Right lobe of liver (tissue), 4 donors: ENCODE data around the gene HACE1.

Experiments used
- CTCF ChIP-seq, 4 donors: fragments of 200-600 bp in 3 of 4; fragments of 450-650 bp in 1 of 4; IDR thresholded peaks; one replicate each; pipeline versions ENCODE4 v1.5.1 to v1.8.0; 2016 to 2022; ENCODE audit warnings: antibody characterized with exemption in 4 of 4, mild to moderate bottlenecking in 2 of 4
- POLR2A ChIP-seq: fragments of 450-650 bp; IDR thresholded peaks from one replicate; pipeline ENCODE4 v1.6.1; 2017; ENCODE audit warnings: antibody characterized with exemption, mild to moderate bottlenecking
- donor health status: DM: no; HTN: no; CAD: no.
- donor health status: DM: no; HTN: no; CAD: no.
- donor health status: DM: no; HTN: yes; CAD: no.

- TF ChIP-seq CTCF (IDR thresholded peaks at IDR 0.05), result no peak
- no peak for TF ChIP-seq POLR2A
These were observed 149.0 kb downstream of the HACE1 start for GRCh38 chr6:104710543-104711335.
